Tibial artery (tissue), 4 donors: ENCODE data around the gene P3H2.

ENCODE experiments used
- DNase-seq, 2 donors: peaks; one replicate each; pipeline ENCODE4 v3.0.0-alpha.2; 2019
- H3K27ac ChIP-seq, 2 donors: fragments of 200-600 bp; sonication (generic) in 1 of 2; 1 replicate in 1 of 2; 2 replicates in 1 of 2; pipeline ENCODE4 v1.5.1; 2018 to 2019; ENCODE audit warnings: mild to moderate bottlenecking in 1 of 2
- H3K27me3 ChIP-seq, 2 donors: fragments of 200-600 bp; sonication (generic) in 1 of 2; one replicate each; pipeline versions ENCODE4 v1.5.1 to v1.6.0; 2016 to 2019
- H3K36me3 ChIP-seq, 3 donors: fragments of 200-600 bp; sonication (generic) in 2 of 3; one replicate each; pipeline ENCODE4 v1.5.1; 2016 to 2019; ENCODE audit warnings: mild to moderate bottlenecking in 2 of 3
- H3K4me1 ChIP-seq, 4 donors: fragments of 200-600 bp; sonication (generic) in 2 of 4; 1 replicate in 3 of 4; 2 replicates in 1 of 4; pipeline ENCODE4 v1.5.1; 2016 to 2019
- H3K4me3 ChIP-seq, 2 donors: fragments of 200-600 bp; sonication (generic) in 1 of 2; 1 replicate in 1 of 2; 2 replicates in 1 of 2; pipeline ENCODE4 v1.5.1; 2018 to 2019; ENCODE audit warnings: mild to moderate bottlenecking in 2 of 2
- H3K9me3 ChIP-seq, 3 donors: fragments of 200-600 bp; sonication (generic) in 1 of 3; one replicate each; pipeline ENCODE4 v1.5.1; 2016 to 2019
- CTCF ChIP-seq, 2 experiments: fragments of 200-600 bp in 1 of 2; fragments of 450-650 bp in 1 of 2; IDR thresholded peaks; one replicate each; pipeline ENCODE4 v1.5.1; 2017 to 2019; ENCODE audit warnings: antibody characterized with exemption in 2 of 2, mild to moderate bottlenecking in 1 of 2, moderate library complexity in 1 of 2
- intact Hi-C: fragments of 100-400 bp; cut with DNase I; formaldehyde crosslinking; loops from one replicate; pipeline ENCODE4 v1.15.0; 2023; ENCODE audit warnings: low total_unique reads

Gene P3H2

GRCh38 chr3:189982321-189982945 lies 138.3 kb downstream of the P3H2 start:
- Histone ChIP-seq H3K4me1 (peaks cover 0 to 15% (median 12%) of the 10 kb centered on the region in 4 donors), H3K36me3 (no peaks in the 10 kb centered on the region), H3K9me3 (no peaks in the 10 kb centered on the region), H3K4me3 (no peak overlapping the region), H3K27ac (no peak overlapping the region), H3K27me3 (no peaks in the 10 kb centered on the region)
- intact Hi-C loops = no loop called here
- DNase-seq = no peak
- no peak for TF ChIP-seq CTCF (IDR thresholded peaks at IDR 0.05)

- no peak overlapping the region for H3K4me3 ChIP-seq
- intact Hi-C loops = no loop called here
- TF ChIP-seq CTCF (IDR thresholded peaks at IDR 0.05) = no peak
- H3K9me3 ChIP-seq = no peaks in the 10 kb centered on the region
- H3K27me3 ChIP-seq = no peaks in the 10 kb centered on the region
- H3K36me3 ChIP-seq = no peaks in the 10 kb centered on the region
- H3K27ac ChIP-seq = no peak overlapping the region
- no peak for DNase-seq
- peaks cover 0 to 15% (median 12%) of the 10 kb centered on the region in 4 donors for H3K4me1 ChIP-seq
Measured at GRCh38 chr3:189981668-189982067, 139.0 kb downstream of the P3H2 start.

GRCh38 chr3:189978753-189979152 lies 141.9 kb downstream of the P3H2 start:
- Histone ChIP-seq H3K27me3 (no peaks in the 10 kb centered on the region), H3K27ac (no peak overlapping the region), H3K4me1 (peaks cover 0 to 28% (median 14%) of the 10 kb centered on the region in 4 donors), H3K9me3 (no peaks in the 10 kb centered on the region), H3K4me3 (no peak overlapping the region), H3K36me3 (no peaks in the 10 kb centered on the region)
- intact Hi-C loops = no loop called here
- no peak for TF ChIP-seq CTCF (IDR thresholded peaks at IDR 0.05)
- no peak for DNase-seq

- H3K36me3 ChIP-seq = no peaks in the 10 kb centered on the region
- H3K4me3 ChIP-seq = no peak overlapping the region
- no peak overlapping the region for H3K27ac ChIP-seq
- no peaks in the 10 kb centered on the region for H3K27me3 ChIP-seq
- peaks cover 0 to 23% (median 10%) of the 10 kb centered on the region in 4 donors for H3K4me1 ChIP-seq
- intact Hi-C loops = no loop called here
- TF ChIP-seq CTCF (IDR thresholded peaks at IDR 0.05) = no peak
- DNase-seq = no peak
- no peaks in the 10 kb centered on the region for H3K9me3 ChIP-seq
Measured at GRCh38 chr3:189977174-189977573, 143.5 kb downstream of the P3H2 start.

GRCh38 chr3:189975391-189975990 lies 145.2 kb downstream of the P3H2 start:
- no peak for TF ChIP-seq CTCF (IDR thresholded peaks at IDR 0.05)
- intact Hi-C loops = no loop called here
- Histone ChIP-seq H3K4me1 (peaks cover 0 to 12% (median 2%) of the 10 kb centered on the region in 4 donors), H3K4me3 (no peak overlapping the region), H3K36me3 (no peaks in the 10 kb centered on the region), H3K9me3 (no peaks in the 10 kb centered on the region), H3K27ac (no peak overlapping the region), H3K27me3 (no peaks in the 10 kb centered on the region)
- no peak for DNase-seq
